Stimulated activated CD4-positive, alpha-beta T cell treated with anti-CD3 and anti-CD28 coated beads, Interleukin-15, amount 100 ng/mL, for 24 hours (primary cell): ENCODE data around the gene R3HCC1L.

Experiments
- DNase-seq: peaks from one replicate; pipeline ENCODE4 v3.0.0-alpha.2; 2020

The R3HCC1L gene

GRCh38 chr10:98238391-98238790 is 103.9 kb downstream of the R3HCC1L start:
- DNase-seq, result no peak

DNA sequence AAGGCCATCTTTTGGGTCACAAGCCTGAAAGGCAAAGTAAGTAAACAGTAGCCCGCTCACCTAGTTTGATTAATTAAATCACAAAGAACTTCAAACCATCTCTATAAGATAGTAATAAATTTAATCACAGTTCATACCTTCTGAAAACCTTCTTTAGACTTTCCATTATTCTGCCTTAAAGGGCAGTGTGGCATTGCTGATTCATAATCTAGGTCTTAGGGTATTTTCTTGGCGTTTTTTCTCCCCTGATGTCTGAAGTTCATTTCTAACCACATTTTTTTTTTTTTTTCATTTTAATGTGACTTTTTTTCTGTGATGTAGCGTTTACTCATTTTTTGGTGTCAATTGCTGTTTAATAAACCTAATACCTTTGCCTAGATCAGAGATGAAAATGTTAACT is 106.1 kb downstream of the R3HCC1L start:
- DNase-seq, result no peak

- DNase-seq, result no peak
Observed at GRCh38 chr10:98242823-98243222, 108.4 kb downstream of the R3HCC1L start.

DNA sequence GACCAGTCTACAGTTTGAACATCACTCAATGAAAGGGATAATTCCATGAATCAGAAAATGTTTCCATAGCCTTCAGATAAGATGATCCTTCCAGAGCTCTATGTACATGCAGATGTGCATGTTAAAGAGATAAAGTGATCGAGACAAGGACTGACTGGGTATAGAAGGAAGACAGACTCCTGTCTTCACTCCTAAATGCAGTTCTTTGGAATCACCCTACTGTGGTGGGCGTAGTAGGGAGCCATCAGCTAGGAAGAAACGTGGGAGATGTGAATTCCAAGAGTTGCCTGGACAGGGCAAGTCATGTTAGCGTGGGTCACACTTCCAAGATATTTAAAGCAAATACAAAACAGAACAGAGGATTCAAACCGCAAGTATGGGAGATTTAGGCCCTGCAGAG is 109.7 kb downstream of the R3HCC1L start:
- DNase-seq, result no peak

- DNase-seq, result no peak
Observed at GRCh38 chr10:98244586-98244985, 110.1 kb downstream of the R3HCC1L start.

DNA sequence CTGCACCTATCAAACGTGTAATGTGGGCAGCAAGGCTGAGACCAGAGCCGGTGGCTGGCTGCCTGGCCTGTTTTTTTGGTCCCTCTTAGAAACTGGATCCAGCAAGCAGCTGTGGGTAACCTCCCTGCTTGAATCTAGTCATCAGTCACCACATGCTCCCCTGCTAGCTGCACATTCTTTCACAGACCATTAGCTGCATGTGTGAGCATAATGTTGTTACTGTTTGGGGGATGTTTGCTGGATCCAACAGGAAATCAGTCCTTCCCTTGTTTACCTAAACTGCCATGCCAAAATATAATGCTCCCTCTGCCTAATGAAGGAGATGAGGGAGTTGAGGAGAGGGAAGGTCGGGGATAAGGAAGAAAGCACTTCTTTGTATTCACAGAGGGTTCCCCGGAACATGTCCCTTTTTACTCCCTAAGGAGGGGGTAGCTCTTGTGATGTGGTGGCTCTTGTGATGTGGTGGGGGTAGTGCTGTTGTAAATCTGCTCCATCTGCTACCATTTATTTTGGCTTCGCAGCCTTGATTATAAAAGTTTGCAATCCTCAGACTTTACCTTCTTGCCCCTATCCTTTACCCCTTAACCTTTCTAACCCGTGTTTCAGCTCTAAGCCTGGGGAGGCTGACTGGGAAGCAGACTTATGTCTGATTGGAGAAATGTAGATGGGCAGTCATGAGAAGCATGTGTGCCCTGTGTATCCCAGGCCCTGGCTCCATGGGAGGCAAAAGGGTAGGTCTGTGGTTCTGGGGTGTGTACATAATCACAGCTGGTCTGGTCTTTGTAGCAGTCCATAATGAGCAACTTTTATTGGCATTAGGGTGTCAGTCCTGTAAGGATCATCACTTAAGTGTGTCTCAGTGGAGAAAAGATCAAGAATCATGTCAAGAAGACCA is 112.7 kb downstream of the R3HCC1L start:
- DNase-seq, result no peak

GRCh38 chr10:98248018-98248417 is 113.6 kb downstream of the R3HCC1L start:
- no peak for DNase-seq

DNA sequence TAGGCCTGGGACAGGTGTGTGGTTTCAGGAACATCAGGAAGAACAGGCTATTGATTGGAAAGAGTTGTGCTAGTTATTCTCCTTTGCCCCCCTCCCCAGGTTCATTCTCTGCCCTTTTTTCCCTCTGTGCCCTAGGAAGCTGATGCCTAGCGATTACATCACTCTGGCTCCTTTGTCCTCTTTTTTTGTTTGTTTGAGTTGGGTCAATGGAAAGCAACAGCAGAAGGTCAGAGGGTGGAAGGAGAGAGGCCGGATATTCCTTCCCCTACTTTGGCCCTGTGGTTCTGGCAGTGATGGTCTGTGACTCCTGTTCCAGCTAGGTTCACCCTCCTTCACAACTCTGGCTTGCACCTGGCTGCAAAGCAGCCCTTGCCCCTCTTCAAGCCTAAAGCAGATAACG is 114.7 kb downstream of the R3HCC1L start:
- no peak for DNase-seq

DNA sequence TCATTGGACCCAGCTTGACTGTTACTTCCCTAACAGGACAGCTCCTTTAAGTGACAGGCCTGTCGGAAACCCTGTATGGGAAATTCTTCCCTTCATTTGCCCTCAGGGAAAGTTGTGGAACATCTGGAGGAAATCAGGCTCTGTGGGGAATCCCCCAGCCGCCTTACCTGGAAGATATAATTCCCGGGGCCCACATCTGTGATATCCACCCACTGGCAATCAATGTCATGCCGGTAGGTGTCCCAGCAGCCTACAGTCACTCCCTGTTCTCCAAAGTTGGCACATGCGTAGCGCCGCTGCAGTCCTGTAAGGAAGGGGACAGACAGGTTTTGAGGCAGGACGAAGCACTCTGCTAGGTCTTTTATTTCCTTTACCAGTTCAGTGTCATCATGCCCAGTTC is 116.9 kb downstream of the R3HCC1L start:
- no peak for DNase-seq

DNA sequence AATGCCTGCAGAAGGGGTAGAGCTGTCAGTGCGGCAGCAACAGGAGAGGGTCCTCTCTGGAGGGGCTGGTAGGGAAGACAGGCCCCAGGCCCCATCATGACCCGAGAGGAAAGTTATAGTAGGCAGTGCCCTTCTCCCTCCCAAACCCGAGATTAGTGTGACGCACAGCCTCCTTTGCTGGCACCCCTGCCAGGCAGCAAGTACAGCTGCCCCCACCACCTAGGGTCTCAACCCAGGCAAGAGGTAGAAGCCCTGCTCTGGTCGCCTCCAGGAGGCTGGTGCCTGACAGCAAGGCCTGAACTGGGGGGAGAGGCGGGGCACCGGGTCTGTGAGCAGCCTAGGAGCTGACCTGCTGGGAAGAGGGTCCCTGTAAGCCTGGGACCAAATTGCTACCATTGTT is 118.0 kb downstream of the R3HCC1L start:
- no peak for DNase-seq

DNA sequence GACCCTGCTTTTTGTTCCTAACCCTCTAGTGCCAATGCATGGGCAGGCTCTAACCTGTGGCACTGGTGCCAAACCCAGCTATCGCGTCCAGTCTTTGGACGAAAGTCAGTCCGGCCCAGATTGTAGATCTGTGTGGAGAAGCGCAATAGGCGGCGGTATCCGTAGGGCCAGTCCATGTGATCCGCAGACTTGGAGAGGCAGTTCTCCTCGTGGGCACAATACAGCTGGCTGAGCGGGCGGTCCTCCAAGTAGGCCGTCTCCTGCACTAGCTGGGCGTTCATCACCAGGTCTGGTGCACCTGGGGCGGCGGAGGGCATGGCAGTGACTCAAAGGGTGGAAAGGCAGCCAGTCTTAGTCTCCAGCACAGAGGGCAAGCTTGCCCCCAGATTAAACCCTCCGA is 119.0 kb downstream of the R3HCC1L start:
- no peak for DNase-seq

DNA sequence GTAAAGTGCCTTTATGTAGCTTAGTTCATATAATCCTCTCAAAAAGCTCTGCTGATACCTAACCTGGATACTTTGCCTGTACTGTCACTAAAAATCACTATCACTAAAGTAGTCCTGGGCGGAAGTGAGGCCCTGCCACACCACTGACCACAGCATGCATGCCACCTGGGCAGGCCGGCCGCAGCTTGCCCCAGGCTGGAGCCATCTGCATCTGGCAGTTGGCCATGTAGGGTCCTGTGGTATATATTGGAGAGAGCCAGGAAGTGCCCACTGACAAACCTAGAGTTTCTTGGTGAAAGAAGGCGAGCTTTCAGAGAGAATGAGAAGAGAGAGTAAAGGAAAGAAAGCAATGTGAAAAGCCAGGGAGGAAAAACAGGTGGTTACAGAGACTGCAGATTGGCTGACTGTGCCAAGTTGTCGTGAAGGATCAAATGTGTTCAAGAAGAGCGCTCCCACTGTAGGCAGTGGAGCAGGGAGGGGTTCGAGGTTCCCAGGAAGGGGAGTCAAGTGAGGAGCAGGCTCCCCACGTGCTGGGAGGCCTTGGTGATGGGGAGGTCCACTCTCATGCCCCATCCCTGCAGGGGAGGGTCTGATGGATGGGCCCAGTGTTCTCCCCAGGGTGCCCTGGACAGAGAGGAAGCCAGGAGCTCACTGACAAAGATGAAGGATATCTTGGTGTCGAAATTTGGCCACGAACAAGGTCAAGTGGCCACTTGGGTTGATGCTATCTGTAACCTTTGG is 119.9 kb downstream of the R3HCC1L start:
- no peak for DNase-seq

GRCh38 chr10:98255146-98255877 is 120.9 kb downstream of the R3HCC1L start:
- DNase-seq, result no peak

DNA sequence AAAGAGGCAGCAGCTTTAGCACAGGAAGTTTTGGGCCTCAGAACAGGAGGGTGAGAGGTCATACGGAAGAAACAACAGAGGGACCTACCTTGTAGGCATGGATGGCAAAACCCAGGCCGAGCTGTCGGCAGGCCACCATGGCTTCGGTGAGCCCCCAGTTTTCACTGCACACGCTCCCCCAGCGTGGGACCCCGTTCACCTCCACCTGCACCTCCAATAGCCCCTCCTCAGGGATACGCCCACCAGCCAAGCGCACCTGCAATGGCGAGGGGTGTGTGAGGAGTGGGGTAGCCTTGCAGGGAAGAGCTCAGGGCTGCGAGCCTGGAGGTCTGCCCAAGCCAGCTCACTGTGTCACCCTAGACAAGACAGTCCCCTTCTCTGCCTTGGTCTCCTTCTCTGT is 122.2 kb downstream of the R3HCC1L start:
- no peak for DNase-seq

- DNase-seq, result no peak
Observed at GRCh38 chr10:98257198-98257597, 122.7 kb downstream of the R3HCC1L start.

DNA sequence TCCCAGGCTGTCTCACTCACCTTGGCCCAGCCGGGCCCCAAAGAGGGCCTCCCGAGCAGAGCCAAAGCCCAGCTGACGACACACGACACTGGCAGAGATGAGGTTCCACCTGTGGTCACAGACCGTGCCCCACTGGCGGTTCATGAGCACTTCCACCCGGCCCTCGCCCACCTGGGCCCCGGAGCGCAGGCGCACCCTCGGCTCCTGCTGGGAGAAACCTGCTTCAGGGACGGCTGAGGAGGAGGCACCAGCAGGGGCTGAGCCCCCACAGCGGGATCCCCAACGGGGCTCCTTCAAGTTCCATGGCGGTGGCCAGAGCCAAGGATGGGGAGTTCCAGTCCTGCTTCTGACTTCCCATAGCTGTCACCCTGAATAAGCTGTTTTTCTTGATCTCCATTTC is 123.5 kb downstream of the R3HCC1L start:
- DNase-seq, result no peak

DNA sequence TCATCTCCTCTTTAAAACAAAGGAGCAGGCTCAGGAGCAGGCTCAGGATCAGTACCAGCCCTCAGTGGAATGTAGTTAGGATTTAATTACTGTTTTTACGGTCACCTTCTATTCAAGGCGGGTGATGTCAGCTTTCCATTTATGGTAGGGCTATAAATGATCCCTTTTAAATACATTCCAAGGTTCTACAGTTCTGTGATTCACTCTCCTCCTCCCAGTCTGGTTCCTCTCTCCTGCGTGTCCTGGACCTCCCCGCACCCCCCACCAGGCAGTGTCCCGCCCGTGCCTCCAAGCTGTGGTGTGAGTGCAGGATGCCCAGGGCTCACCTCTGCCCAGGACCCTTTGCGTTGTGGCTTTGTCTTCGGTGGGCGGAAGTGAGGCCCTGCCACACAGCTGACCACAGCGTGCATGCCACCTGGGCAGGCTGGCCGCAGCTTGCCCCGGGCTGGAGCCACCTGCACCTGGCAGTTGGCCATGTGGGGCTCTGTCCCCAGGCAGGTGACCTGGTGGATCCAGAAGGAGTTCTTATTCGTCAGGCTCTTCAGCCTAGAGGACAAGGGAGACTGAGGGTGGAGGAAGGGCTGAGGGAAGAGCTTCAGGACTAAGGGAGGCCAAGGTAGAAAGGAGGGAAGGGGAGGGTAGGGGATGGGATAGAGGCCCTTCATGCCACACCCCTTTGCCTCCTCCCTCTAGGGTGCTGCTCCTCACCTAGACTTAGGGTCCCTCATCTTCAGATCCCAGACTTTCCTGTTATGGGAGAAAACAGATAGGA is 124.4 kb downstream of the R3HCC1L start:
- no peak for DNase-seq

- no peak for DNase-seq
Observed at GRCh38 chr10:98259606-98260315, 125.3 kb downstream of the R3HCC1L start.

GRCh38 chr10:98260350-98260749 is 125.9 kb downstream of the R3HCC1L start:
- no peak for DNase-seq

GRCh38 chr10:98260752-98261151 is 126.3 kb downstream of the R3HCC1L start:
- DNase-seq, result no peak

- DNase-seq, result no peak
Observed at GRCh38 chr10:98261436-98262277, 127.2 kb downstream of the R3HCC1L start.
